NB4 (cell line): ENCODE results near the gene G3BP1.
"Not testable (repeated sequence)": the region's sequence is repeated elsewhere in the genome, so short reads cannot be mapped to it uniquely, and the experiment has no call there.

Experiments
- DNase-seq: peaks from one replicate; pipeline ENCODE4 v3.0.0; 2010; ENCODE audit warnings: low read depth
- H3K4me3 ChIP-seq: one replicate; pipeline ENCODE4 v1.5.1; 2011; ENCODE audit warnings: mild to moderate bottlenecking, low read depth, low read length, moderate library complexity
- MYC ChIP-seq: IDR thresholded peaks from 2 replicates; pipeline ENCODE4 v1.6.1; 2011; ENCODE audit warnings: low read depth, low read length
- POLR2A ChIP-seq: IDR thresholded peaks from 2 replicates; pipeline ENCODE4 v1.6.1; 2011; ENCODE audit warnings: mild to moderate bottlenecking; ENCODE audit not compliant: insufficient read length; ENCODE audit errors: extremely low read depth
- TF ChIP-seq, protein P1 (sequence below): IDR thresholded peaks from 2 replicates; pipeline ENCODE4 v1.6.1; 2011; ENCODE audit warnings: low read depth, low read length
- TF ChIP-seq, protein P2 (sequence below): IDR thresholded peaks from one replicate; pipeline ENCODE4 v1.5.1; 2012; ENCODE audit warnings: low read depth, low read length

The G3BP1 gene

GRCh38 chr5:151820271-151820670 is 48.5 kb downstream of the G3BP1 start:
- DNase-seq, result no peak
- no peak for TF ChIP-seq MYC
- TF ChIP-seq POLR2A, result no peak
- TF ChIP-seq, protein P1, sequence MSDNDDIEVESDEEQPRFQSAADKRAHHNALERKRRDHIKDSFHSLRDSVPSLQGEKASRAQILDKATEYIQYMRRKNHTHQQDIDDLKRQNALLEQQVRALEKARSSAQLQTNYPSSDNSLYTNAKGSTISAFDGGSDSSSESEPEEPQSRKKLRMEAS, result no peak
- TF ChIP-seq, protein P2, sequence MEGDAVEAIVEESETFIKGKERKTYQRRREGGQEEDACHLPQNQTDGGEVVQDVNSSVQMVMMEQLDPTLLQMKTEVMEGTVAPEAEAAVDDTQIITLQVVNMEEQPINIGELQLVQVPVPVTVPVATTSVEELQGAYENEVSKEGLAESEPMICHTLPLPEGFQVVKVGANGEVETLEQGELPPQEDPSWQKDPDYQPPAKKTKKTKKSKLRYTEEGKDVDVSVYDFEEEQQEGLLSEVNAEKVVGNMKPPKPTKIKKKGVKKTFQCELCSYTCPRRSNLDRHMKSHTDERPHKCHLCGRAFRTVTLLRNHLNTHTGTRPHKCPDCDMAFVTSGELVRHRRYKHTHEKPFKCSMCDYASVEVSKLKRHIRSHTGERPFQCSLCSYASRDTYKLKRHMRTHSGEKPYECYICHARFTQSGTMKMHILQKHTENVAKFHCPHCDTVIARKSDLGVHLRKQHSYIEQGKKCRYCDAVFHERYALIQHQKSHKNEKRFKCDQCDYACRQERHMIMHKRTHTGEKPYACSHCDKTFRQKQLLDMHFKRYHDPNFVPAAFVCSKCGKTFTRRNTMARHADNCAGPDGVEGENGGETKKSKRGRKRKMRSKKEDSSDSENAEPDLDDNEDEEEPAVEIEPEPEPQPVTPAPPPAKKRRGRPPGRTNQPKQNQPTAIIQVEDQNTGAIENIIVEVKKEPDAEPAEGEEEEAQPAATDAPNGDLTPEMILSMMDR, result no peak
- H3K4me3 ChIP-seq, result no peak overlapping the region

- DNase-seq, result no peak
- TF ChIP-seq, protein P1, result no peak
- TF ChIP-seq MYC, result no peak
- TF ChIP-seq, protein P2, result no peak
- no peak for TF ChIP-seq POLR2A
- H3K4me3 ChIP-seq, result no peak overlapping the region
These were observed 49.1 kb downstream of the G3BP1 start for GRCh38 chr5:151820903-151821302.

GRCh38 chr5:151822141-151822540 is 50.4 kb downstream of the G3BP1 start:
- TF ChIP-seq MYC (no peak), POLR2A (no peak)
- TF ChIP-seq, protein P1, result no peak
- TF ChIP-seq, protein P2, result no peak
- no peak for DNase-seq
- H3K4me3 ChIP-seq, result no peak overlapping the region

- TF ChIP-seq, protein P2, result peak; percentile 74
- no peak for TF ChIP-seq MYC
- no peak overlapping the region for H3K4me3 ChIP-seq
- DNase-seq, result peak; percentile 55
These were observed 53.7 kb downstream of the G3BP1 start for GRCh38 chr5:151825445-151825844.

- TF ChIP-seq, protein P1, result no peak
- H3K4me3 ChIP-seq, result no peak overlapping the region
- DNase-seq, result no peak
These were observed 57.6 kb downstream of the G3BP1 start for GRCh38 chr5:151829370-151829769.

DNA sequence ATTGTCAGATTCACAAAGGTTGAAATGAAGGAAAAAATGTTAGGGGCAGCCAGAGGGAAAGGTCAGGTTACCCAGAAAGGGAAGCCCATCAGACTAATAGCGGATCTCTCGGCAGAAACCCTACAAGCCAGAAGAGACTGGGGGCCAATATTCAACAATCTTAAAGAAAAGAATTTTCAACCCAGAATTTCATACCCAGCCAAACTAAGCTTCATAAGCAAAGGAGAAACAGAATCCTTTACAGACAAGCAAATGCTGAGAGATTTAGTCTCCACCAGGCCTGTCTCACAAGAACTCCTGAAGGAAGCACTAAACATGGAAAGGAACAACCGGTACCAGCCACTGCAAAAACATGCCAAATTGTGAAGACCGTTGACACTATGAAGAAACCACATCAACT is 61.1 kb downstream of the G3BP1 start:
- not testable (repeated sequence) for H3K4me3 ChIP-seq, DNase-seq

DNA sequence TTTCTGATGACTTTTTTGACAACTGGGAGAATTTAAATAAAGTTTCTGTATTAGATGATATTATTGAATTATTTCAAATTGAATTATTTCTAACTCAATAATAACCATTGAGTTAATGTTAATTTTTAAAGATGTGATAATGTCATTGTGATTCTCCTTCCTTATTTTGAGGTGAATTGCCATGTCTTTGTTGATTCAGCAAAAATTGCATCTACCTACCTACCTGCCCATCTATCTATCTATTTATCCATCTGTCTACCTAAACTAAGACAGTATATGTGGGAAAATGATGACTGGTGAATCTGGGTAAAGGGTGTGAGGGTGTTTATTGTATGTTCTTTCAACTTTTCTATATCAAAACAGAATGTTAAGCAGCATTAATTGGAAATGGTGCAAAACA is 75.0 kb downstream of the G3BP1 start:
- H3K4me3 ChIP-seq, result no peak overlapping the region
- DNase-seq, result no peak
- TF ChIP-seq POLR2A, result no peak
- TF ChIP-seq, protein P1, result no peak
- TF ChIP-seq, protein P2, result no peak
- TF ChIP-seq MYC, result no peak
